K562 (cell line): ENCODE measurements around the gene OSGEPL1. TPM values are rescaled to one million over a fixed set of nuclear protein-coding genes. Genes with fewer than 3 reads are reported as not detected.

Experiments used
- CBX5 ChIP-seq: IDR thresholded peaks from 2 replicates; pipeline ENCODE4 v1.6.1; 2014; ENCODE audit warnings: low read depth, borderline replicate concordance
- CEBPZ ChIP-seq: fragments of 150-350 bp; IDR thresholded peaks from 2 replicates; pipeline ENCODE4 v1.6.1; 2014; ENCODE audit warnings: low read depth, mild to moderate bottlenecking, low read length, borderline replicate concordance
- MBD1 ChIP-seq: fragments of 250-450 bp; sonication (Bioruptor Pico); IDR thresholded peaks from 2 replicates; pipeline ENCODE4 v1.8.0; 2022; ENCODE audit warnings: inconsistent platforms
- PHF20 ChIP-seq: fragments of 450-650 bp; IDR thresholded peaks from 2 replicates; pipeline ENCODE4 v1.6.1; 2018; ENCODE audit not compliant: partially characterized antibody
- PML ChIP-seq: IDR thresholded peaks from 2 replicates; pipeline ENCODE4 v1.6.1; 2012; ENCODE audit warnings: low read length, inconsistent platforms
- RBM14 ChIP-seq: fragments of 200-400 bp; formaldehyde crosslinking; IDR thresholded peaks from 2 replicates; pipeline ENCODE4 v1.6.1; 2018; ENCODE audit warnings: low read depth, mild to moderate bottlenecking, low read length, moderate library complexity, borderline replicate concordance; ENCODE audit not compliant: insufficient read depth
- STAT5B ChIP-seq: fragments of 250-450 bp; sonication (Bioruptor Pico); IDR thresholded peaks from 2 replicates; pipeline ENCODE4 v1.8.0; 2021; ENCODE audit warnings: mild to moderate bottlenecking, inconsistent platforms
- TCFL5 ChIP-seq: fragments of 250-450 bp; sonication (Bioruptor Pico); conservative IDR thresholded peaks from 2 replicates; pipeline ENCODE4 v1.6.1; 2021; ENCODE audit warnings: mild to moderate bottlenecking, moderate library complexity, matching md5 sums
- ZBTB2 ChIP-seq: fragments of 450-650 bp; IDR thresholded peaks from 2 replicates; pipeline ENCODE4 v1.6.1; 2016; ENCODE audit warnings: antibody characterized with exemption
- ZNF184 ChIP-seq: sonication (generic); formaldehyde crosslinking; IDR thresholded peaks from 2 replicates; pipeline ENCODE4 v1.5.0; 2020; ENCODE audit warnings: missing genetic modification reagents
- polyA plus RNA-seq, 8 experiments: library from polyadenylated mRNA; depleted of rRNA in 4 of 8; stranded (reverse) in 5 of 8; unstranded in 3 of 8; fragments of >200 nt; fragmentation: Nextera tagmentation in 2 of 8; fragmentation: Illumina TruSeq in 1 of 8; extraction: Ambion mirVana in 2 of 8; extraction: Trizol in 1 of 8; gene quantifications; 2 replicates each; pipeline versions ENCODE4 v1.2.1 to v1.2.3, GENCODE V29; 2011 to 2014; ENCODE audit warnings: inconsistent platforms in 1 of 8, missing spikeins in 1 of 8
- total RNA-seq, 7 experiments: library from RNA; depleted of rRNA in 6 of 7; stranded (reverse); fragments of >200 nt in 6 of 7; fragmentation: Illumina TruSeq in 2 of 7; extraction: Trizol in 2 of 7; gene quantifications; 2 replicates each; pipeline versions ENCODE4 v1.2.1 to v1.2.3, GENCODE V29; 2011 to 2021; ENCODE audit warnings: low replicate concordance in 1 of 7
- TF ChIP-seq, protein P1 (sequence below): fragments of 450-650 bp; IDR thresholded peaks from 2 replicates; pipeline ENCODE4 v1.6.1; 2016; ENCODE audit warnings: low read depth, mild to moderate bottlenecking, moderate library complexity
- TF ChIP-seq, protein P2 (sequence below): fragments of 200-400 bp; formaldehyde crosslinking; IDR thresholded peaks from 2 replicates; pipeline ENCODE4 v1.6.1; 2017; ENCODE audit warnings: mild to moderate bottlenecking, low read depth, low read length, moderate library complexity
- TF ChIP-seq, protein P3 (sequence below): fragments of 250-450 bp; sonication (Bioruptor Pico); IDR thresholded peaks from 2 replicates; pipeline ENCODE4 v1.4.0; 2020; ENCODE audit warnings: mild to moderate bottlenecking, moderate library complexity, borderline replicate concordance

Gene OSGEPL1
- total and polyA plus RNA-seq, 9 of the 15 experiments (the other 6 are each of a cell fraction or from before 2014, with no cell fraction given): 2.5 to 10.8 (median 6.5) TPM

GRCh38 chr2:189762551-189763298 lies at the start of gene OSGEPL1 (continued):
- TF ChIP-seq ZBTB2 (no peak), TCFL5 (no peak), CBX5 (no peak), RBM14 (no peak), PHF20 (peak; percentile 45), MBD1 (no peak), ZNF184 (no peak), PML (peak; percentile 40), CEBPZ (no peak), STAT5B (CRISPR knock-in tag) (no peak)
- TF ChIP-seq, protein P1, sequence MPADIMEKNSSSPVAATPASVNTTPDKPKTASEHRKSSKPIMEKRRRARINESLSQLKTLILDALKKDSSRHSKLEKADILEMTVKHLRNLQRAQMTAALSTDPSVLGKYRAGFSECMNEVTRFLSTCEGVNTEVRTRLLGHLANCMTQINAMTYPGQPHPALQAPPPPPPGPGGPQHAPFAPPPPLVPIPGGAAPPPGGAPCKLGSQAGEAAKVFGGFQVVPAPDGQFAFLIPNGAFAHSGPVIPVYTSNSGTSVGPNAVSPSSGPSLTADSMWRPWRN: no peak
- TF ChIP-seq, protein P2, sequence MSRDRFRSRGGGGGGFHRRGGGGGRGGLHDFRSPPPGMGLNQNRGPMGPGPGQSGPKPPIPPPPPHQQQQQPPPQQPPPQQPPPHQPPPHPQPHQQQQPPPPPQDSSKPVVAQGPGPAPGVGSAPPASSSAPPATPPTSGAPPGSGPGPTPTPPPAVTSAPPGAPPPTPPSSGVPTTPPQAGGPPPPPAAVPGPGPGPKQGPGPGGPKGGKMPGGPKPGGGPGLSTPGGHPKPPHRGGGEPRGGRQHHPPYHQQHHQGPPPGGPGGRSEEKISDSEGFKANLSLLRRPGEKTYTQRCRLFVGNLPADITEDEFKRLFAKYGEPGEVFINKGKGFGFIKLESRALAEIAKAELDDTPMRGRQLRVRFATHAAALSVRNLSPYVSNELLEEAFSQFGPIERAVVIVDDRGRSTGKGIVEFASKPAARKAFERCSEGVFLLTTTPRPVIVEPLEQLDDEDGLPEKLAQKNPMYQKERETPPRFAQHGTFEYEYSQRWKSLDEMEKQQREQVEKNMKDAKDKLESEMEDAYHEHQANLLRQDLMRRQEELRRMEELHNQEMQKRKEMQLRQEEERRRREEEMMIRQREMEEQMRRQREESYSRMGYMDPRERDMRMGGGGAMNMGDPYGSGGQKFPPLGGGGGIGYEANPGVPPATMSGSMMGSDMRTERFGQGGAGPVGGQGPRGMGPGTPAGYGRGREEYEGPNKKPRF: no peak
- TF ChIP-seq, protein P3, sequence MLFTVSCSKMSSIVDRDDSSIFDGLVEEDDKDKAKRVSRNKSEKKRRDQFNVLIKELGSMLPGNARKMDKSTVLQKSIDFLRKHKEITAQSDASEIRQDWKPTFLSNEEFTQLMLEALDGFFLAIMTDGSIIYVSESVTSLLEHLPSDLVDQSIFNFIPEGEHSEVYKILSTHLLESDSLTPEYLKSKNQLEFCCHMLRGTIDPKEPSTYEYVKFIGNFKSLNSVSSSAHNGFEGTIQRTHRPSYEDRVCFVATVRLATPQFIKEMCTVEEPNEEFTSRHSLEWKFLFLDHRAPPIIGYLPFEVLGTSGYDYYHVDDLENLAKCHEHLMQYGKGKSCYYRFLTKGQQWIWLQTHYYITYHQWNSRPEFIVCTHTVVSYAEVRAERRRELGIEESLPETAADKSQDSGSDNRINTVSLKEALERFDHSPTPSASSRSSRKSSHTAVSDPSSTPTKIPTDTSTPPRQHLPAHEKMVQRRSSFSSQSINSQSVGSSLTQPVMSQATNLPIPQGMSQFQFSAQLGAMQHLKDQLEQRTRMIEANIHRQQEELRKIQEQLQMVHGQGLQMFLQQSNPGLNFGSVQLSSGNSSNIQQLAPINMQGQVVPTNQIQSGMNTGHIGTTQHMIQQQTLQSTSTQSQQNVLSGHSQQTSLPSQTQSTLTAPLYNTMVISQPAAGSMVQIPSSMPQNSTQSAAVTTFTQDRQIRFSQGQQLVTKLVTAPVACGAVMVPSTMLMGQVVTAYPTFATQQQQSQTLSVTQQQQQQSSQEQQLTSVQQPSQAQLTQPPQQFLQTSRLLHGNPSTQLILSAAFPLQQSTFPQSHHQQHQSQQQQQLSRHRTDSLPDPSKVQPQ (CRISPR knock-in tag): no peak
